ENCODE results near the gene ZNF394.

Gene ZNF394

DNA sequence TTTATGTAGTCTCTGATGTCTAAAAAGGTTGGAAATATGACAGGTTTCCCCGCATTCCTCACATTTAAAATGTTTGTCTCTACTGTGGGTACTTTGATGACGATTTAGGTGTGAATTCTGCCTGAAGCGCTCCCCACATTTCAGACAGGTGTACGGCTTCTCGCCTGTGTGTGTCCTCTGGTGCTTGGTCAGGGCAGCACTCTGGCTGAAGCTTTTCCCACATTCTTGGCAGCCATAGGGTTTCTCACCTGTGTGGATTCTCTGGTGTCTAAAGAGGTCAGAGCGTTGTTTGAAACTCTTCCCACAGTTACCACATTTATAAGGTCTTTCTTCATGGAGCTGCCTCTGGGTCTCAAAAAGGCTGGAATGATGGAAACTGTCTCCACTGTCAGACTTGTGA is 6.3 kb downstream of the ZNF394 start:
- TF ChIP-seq NFIC (IDR thresholded peaks at IDR 0.05), result no peak
- TF ChIP-seq CREB1 (IDR thresholded peaks at IDR 0.05; ENCODE audit: low read depth), result no peak
- no peak for TF ChIP-seq RAD21 (IDR thresholded peaks at IDR 0.05; ENCODE audit: low read depth)
- TF ChIP-seq TCF12 (IDR thresholded peaks at IDR 0.05; ENCODE audit: low read depth), result no peak
- TF ChIP-seq FOXM1 (IDR thresholded peaks at IDR 0.05; ENCODE audit: borderline replicate concordance, low read depth), result no peak
- no peak for TF ChIP-seq EP300 (IDR thresholded peaks at IDR 0.05; ENCODE audit: borderline replicate concordance)
- TF ChIP-seq ZBTB7A (IDR thresholded peaks at IDR 0.05; ENCODE audit: low read depth), result no peak
- TF ChIP-seq, protein P1, sequence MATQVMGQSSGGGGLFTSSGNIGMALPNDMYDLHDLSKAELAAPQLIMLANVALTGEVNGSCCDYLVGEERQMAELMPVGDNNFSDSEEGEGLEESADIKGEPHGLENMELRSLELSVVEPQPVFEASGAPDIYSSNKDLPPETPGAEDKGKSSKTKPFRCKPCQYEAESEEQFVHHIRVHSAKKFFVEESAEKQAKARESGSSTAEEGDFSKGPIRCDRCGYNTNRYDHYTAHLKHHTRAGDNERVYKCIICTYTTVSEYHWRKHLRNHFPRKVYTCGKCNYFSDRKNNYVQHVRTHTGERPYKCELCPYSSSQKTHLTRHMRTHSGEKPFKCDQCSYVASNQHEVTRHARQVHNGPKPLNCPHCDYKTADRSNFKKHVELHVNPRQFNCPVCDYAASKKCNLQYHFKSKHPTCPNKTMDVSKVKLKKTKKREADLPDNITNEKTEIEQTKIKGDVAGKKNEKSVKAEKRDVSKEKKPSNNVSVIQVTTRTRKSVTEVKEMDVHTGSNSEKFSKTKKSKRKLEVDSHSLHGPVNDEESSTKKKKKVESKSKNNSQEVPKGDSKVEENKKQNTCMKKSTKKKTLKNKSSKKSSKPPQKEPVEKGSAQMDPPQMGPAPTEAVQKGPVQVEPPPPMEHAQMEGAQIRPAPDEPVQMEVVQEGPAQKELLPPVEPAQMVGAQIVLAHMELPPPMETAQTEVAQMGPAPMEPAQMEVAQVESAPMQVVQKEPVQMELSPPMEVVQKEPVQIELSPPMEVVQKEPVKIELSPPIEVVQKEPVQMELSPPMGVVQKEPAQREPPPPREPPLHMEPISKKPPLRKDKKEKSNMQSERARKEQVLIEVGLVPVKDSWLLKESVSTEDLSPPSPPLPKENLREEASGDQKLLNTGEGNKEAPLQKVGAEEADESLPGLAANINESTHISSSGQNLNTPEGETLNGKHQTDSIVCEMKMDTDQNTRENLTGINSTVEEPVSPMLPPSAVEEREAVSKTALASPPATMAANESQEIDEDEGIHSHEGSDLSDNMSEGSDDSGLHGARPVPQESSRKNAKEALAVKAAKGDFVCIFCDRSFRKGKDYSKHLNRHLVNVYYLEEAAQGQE (IDR thresholded peaks at IDR 0.05; ENCODE audit: low read depth), result no peak
- TF ChIP-seq, protein P2, sequence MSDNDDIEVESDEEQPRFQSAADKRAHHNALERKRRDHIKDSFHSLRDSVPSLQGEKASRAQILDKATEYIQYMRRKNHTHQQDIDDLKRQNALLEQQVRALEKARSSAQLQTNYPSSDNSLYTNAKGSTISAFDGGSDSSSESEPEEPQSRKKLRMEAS (IDR thresholded peaks at IDR 0.05), result no peak
- no peak for TF ChIP-seq CEBPB (IDR thresholded peaks at IDR 0.05)
- TF ChIP-seq YY1 (IDR thresholded peaks at IDR 0.05; ENCODE audit: low read depth), result no peak
- no peak for TF ChIP-seq TAF1 (IDR thresholded peaks at IDR 0.05; ENCODE audit: low read depth)
- TF ChIP-seq, protein P3, sequence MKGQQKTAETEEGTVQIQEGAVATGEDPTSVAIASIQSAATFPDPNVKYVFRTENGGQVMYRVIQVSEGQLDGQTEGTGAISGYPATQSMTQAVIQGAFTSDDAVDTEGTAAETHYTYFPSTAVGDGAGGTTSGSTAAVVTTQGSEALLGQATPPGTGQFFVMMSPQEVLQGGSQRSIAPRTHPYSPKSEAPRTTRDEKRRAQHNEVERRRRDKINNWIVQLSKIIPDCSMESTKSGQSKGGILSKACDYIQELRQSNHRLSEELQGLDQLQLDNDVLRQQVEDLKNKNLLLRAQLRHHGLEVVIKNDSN (IDR thresholded peaks at IDR 0.05), result no peak
- no peak for TF ChIP-seq TEAD4 (IDR thresholded peaks at IDR 0.05)
- TF ChIP-seq EGR1 (IDR thresholded peaks at IDR 0.05), result no peak

DNA sequence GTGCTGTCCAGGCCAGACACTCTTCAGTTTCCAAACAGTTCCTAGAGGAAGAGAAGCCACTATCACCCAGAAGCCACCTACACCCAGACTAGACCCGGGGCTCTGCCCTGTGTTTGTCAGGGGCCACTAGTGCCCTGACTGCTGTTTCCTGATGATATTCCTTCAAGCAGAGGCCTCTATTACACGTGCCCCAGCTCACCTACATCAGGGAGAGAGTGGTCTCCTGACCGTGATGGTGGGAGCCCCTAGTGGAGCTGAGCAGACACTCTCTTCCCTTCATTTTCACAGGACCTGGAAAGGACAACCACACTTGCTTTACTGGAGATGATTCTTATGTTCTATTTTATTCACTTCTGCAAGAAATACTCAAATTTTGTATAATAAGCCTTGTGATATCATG is 9.2 kb downstream of the ZNF394 start:
- TF ChIP-seq CEBPB (IDR thresholded peaks at IDR 0.05) (no peak), NFIC (IDR thresholded peaks at IDR 0.05) (no peak), RAD21 (IDR thresholded peaks at IDR 0.05; ENCODE audit: low read depth) (no peak), CREB1 (IDR thresholded peaks at IDR 0.05; ENCODE audit: low read depth) (no peak), EGR1 (IDR thresholded peaks at IDR 0.05) (no peak), ZBTB7A (IDR thresholded peaks at IDR 0.05; ENCODE audit: low read depth) (no peak), TAF1 (IDR thresholded peaks at IDR 0.05; ENCODE audit: low read depth) (no peak), YY1 (IDR thresholded peaks at IDR 0.05; ENCODE audit: low read depth) (no peak), FOXM1 (IDR thresholded peaks at IDR 0.05; ENCODE audit: borderline replicate concordance, low read depth) (no peak), TCF12 (IDR thresholded peaks at IDR 0.05; ENCODE audit: low read depth) (no peak)
- TF ChIP-seq, protein P2 (IDR thresholded peaks at IDR 0.05), result no peak
- TF ChIP-seq, protein P1 (IDR thresholded peaks at IDR 0.05; ENCODE audit: low read depth), result no peak
- TF ChIP-seq, protein P3 (IDR thresholded peaks at IDR 0.05), result no peak

DNA sequence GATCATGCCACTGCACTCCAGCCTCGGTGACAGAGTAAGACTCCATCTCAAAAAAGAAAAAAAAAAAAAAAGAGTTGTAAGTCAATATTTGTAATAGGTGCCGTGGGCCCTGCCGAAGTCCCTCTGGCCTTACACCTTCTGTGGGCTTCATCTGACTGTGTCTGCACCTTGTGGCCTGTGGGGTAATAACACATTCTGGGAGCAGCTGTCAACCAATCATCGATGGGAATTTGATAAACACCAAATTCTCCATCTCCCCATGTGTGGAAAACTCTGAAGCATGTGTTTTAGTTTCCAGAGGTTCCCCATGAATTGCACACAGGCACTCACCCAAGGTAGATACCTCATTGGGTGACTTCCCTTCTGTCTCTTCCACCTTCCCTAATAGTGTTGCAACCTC is 10.8 kb downstream of the ZNF394 start:
- TF ChIP-seq TCF12 (IDR thresholded peaks at IDR 0.05; ENCODE audit: low read depth) (no peak), TEAD4 (IDR thresholded peaks at IDR 0.05) (no peak), ZBTB7A (IDR thresholded peaks at IDR 0.05; ENCODE audit: low read depth) (no peak), RAD21 (IDR thresholded peaks at IDR 0.05; ENCODE audit: low read depth) (no peak), EP300 (IDR thresholded peaks at IDR 0.05; ENCODE audit: borderline replicate concordance) (no peak), YY1 (IDR thresholded peaks at IDR 0.05; ENCODE audit: low read depth) (no peak), EGR1 (IDR thresholded peaks at IDR 0.05) (no peak), NFIC (IDR thresholded peaks at IDR 0.05) (no peak)
- TF ChIP-seq, protein P2 (IDR thresholded peaks at IDR 0.05), result no peak
- TF ChIP-seq, protein P3 (IDR thresholded peaks at IDR 0.05), result no peak

DNA sequence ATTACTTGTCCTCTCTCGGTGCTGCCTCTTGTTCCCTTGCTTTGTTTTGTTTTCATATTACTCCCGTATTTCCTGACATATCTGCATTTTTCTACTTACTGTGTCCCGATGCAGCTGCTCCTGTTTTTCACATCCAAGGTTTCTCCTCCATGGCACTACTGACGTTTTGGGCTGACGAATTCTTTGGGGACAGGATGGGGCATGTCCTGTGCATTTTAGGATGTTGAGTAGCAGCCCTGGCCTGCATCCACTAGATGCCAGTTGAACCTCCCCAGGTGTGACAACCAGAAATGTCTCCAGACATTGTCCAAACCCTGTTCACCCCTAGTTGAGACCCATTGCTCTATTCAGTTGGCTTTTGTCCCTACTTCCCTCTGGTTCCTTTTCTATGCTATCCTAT is 15.0 kb downstream of the ZNF394 start:
- no peak for TF ChIP-seq EP300 (IDR thresholded peaks at IDR 0.05; ENCODE audit: borderline replicate concordance)
- TF ChIP-seq, protein P1 (IDR thresholded peaks at IDR 0.05; ENCODE audit: low read depth), result no peak
- TF ChIP-seq YY1 (IDR thresholded peaks at IDR 0.05; ENCODE audit: low read depth), result no peak
- no peak for TF ChIP-seq RAD21 (IDR thresholded peaks at IDR 0.05; ENCODE audit: low read depth)
- no peak for TF ChIP-seq CEBPB (IDR thresholded peaks at IDR 0.05)
- no peak for TF ChIP-seq TCF12 (IDR thresholded peaks at IDR 0.05; ENCODE audit: low read depth)
- no peak for TF ChIP-seq FOXM1 (IDR thresholded peaks at IDR 0.05; ENCODE audit: borderline replicate concordance, low read depth)
- TF ChIP-seq, protein P3 (IDR thresholded peaks at IDR 0.05), result no peak
- no peak for TF ChIP-seq TEAD4 (IDR thresholded peaks at IDR 0.05)
- no peak for TF ChIP-seq NFIC (IDR thresholded peaks at IDR 0.05)
- TF ChIP-seq ZBTB7A (IDR thresholded peaks at IDR 0.05; ENCODE audit: low read depth), result no peak
- TF ChIP-seq, protein P2 (IDR thresholded peaks at IDR 0.05), result no peak
- TF ChIP-seq CREB1 (IDR thresholded peaks at IDR 0.05; ENCODE audit: low read depth), result no peak
- TF ChIP-seq TAF1 (IDR thresholded peaks at IDR 0.05; ENCODE audit: low read depth), result no peak
- no peak for TF ChIP-seq EGR1 (IDR thresholded peaks at IDR 0.05)
